A549 (cell line): Measurements from ENCODE around the gene LSM10. TPM values are rescaled to one million over a fixed set of nuclear protein-coding genes. Genes with fewer than 3 reads are reported as not detected.

ENCODE experiments used
- ATAC-seq, 2 experiments: fragments of 200-7000 bp in 1 of 2; fragments of >200 bp in 1 of 2; cut with Nextera tagmentation in 1 of 2; cut with Tn5 transposase in 1 of 2; 3 replicates each; pipeline versions ENCODE4 v1.8.0 to v1.9.1; 2018 to 2020; ENCODE audit warnings: mild to moderate bottlenecking in 1 of 2, moderate library complexity in 1 of 2
- CTCF ChIA-PET: fragments of 300-600 bp; sonication (Branson Sonifier 250); formaldehyde crosslinking; extraction: SDS; loops from one replicate; lab custom pipeline; 2021; ENCODE audit warnings: antibody characterized with exemption, inconsistent platforms; lab: Yijun Ruan, JAX
- POLR2A ChIA-PET: fragments of 350-600 bp; formaldehyde crosslinking; extraction: SDS; loops from one replicate; lab custom pipeline; 2021; ENCODE audit warnings: antibody characterized with exemption, inconsistent platforms; lab: Yijun Ruan, JAX
- DNase-seq, 2 experiments: peaks; one replicate each; pipeline versions ENCODE4 v3.0.0 to v3.0.0-alpha.2; 2011 to 2016; ENCODE audit warnings: low read depth in 1 of 2, low spot score in 1 of 2
- FAIRE-seq: peaks from 2 replicates; lab custom pipeline; 2011; peaks lifted over from hg19 to GRCh38; lab: Jason Lieb, UNC
- H3K27ac ChIP-seq, 2 experiments: fragments of >200 bp; sonication (Bioruptor Twin); formaldehyde crosslinking; 3 replicates each; pipeline ENCODE4 v1.5.1; 2016 to 2017
- H3K4me1 ChIP-seq: fragments of >200 bp; sonication (Bioruptor Twin); formaldehyde crosslinking; 3 replicates; pipeline ENCODE4 v1.6.1; 2016
- H3K4me2 ChIP-seq: fragments of >200 bp; sonication (Bioruptor Twin); formaldehyde crosslinking; 3 replicates; pipeline ENCODE4 v1.6.1; 2016
- H3K4me3 ChIP-seq: fragments of >200 bp; sonication (Bioruptor Twin); formaldehyde crosslinking; 3 replicates; pipeline ENCODE4 v1.5.1; 2016
- H3K9me3 ChIP-seq: fragments of >200 bp; sonication (Bioruptor Twin); formaldehyde crosslinking; 3 replicates; pipeline ENCODE4 v1.6.1; 2016
- BHLHE40 ChIP-seq: IDR thresholded peaks from 2 replicates; pipeline ENCODE4 v1.6.1; 2012; ENCODE audit warnings: low read depth, low read length, inconsistent platforms
- EHF ChIP-seq: fragments of 250-450 bp; sonication (Bioruptor Pico); IDR thresholded peaks from 2 replicates; pipeline ENCODE4 v1.5.0; 2020; ENCODE audit warnings: mild to moderate bottlenecking
- GATA3 ChIP-seq: IDR thresholded peaks from 2 replicates; pipeline ENCODE4 v1.6.1; 2012; ENCODE audit warnings: borderline replicate concordance
- HDAC2 ChIP-seq: fragments of 200-600 bp; sonication (generic); IDR thresholded peaks from 2 replicates; pipeline ENCODE4 v1.6.1; 2016
- HEYL ChIP-seq: fragments of 250-450 bp; sonication (Bioruptor Pico); IDR thresholded peaks from 2 replicates; pipeline ENCODE4 v1.8.0; 2021; ENCODE audit warnings: mild to moderate bottlenecking, moderate library complexity
- HOXB5 ChIP-seq: fragments of 250-450 bp; sonication (Bioruptor Pico); IDR thresholded peaks from 2 replicates; pipeline ENCODE4 v1.5.0; 2020; ENCODE audit warnings: mild to moderate bottlenecking, moderate library complexity
- KDM5A ChIP-seq: fragments of 200-600 bp; sonication (generic); IDR thresholded peaks from 2 replicates; pipeline ENCODE4 v1.6.1; 2016; ENCODE audit warnings: antibody characterized with exemption, mild to moderate bottlenecking
- MAFK ChIP-seq: fragments of 450-650 bp; IDR thresholded peaks from 2 replicates; pipeline ENCODE4 v1.6.1; 2014; ENCODE audit not compliant: partially characterized antibody
- NFE2L2 ChIP-seq: fragments of 150-350 bp; conservative IDR thresholded peaks from 2 replicates; pipeline ENCODE4 v1.6.1; 2014; ENCODE audit warnings: low read length
- NR3C1 ChIP-seq: fragments of >200 bp; sonication (Bioruptor Twin); formaldehyde crosslinking; IDR thresholded peaks from 3 replicates; pipeline ENCODE4 v1.6.1; 2017
- POLR2AphosphoS2 ChIP-seq: conservative IDR thresholded peaks from 2 replicates; pipeline ENCODE4 v1.6.1; 2012; ENCODE audit warnings: low read length, improper control_type of control experiment, inconsistent platforms
- RAD21 ChIP-seq, 2 experiments: fragments of >200 bp in 1 of 2; sonication (Bioruptor Twin) in 1 of 2; formaldehyde crosslinking in 1 of 2; IDR thresholded peaks in 1 of 2; conservative IDR thresholded peaks in 1 of 2; 2 replicates in 1 of 2; 3 replicates in 1 of 2; pipeline ENCODE4 v1.6.1; 2012 to 2018; ENCODE audit warnings: inconsistent platforms in 1 of 2
- SREBF2 ChIP-seq: fragments of 450-650 bp; IDR thresholded peaks from 2 replicates; pipeline ENCODE4 v1.6.1; 2014; ENCODE audit warnings: mild to moderate bottlenecking, moderate library complexity
- ZSCAN20 ChIP-seq: fragments of 250-450 bp; sonication (Bioruptor Pico); IDR thresholded peaks from 2 replicates; pipeline ENCODE4 v1.8.0; 2022; ENCODE audit warnings: mild to moderate bottlenecking, moderate library complexity
- WGBS: methylation state at CpG from one replicate; pipeline ENCODE4 v1.1.6; 2017; ENCODE audit errors: missing lambda C conversion rate; 5-methylcytosine and 5-hydroxymethylcytosine counted together
- polyA plus RNA-seq, 4 experiments: library from polyadenylated mRNA; depleted of rRNA in 3 of 4; stranded (reverse); fragments of >200 nt; fragmentation: RNase III in 1 of 4; extraction: RNeasy Plus Mini Kit Qiagen cat#74134 plus additional on column Dnase treatment in 1 of 4; gene quantifications; 2 replicates in 3 of 4; 3 replicates in 1 of 4; pipeline ENCODE4 v1.2.3, GENCODE V29; 2011 to 2017
- TF ChIP-seq, protein P1 (sequence below): fragments of 450-650 bp; IDR thresholded peaks from 2 replicates; pipeline ENCODE4 v1.6.1; 2014; ENCODE audit warnings: antibody characterized with exemption
- TF ChIP-seq, protein P2 (sequence below): IDR thresholded peaks from 2 replicates; pipeline ENCODE4 v1.6.1; 2012; ENCODE audit warnings: low read depth, borderline replicate concordance
- TF ChIP-seq, protein P3 (sequence below): fragments of 250-450 bp; sonication (Bioruptor Pico); IDR thresholded peaks from 2 replicates; pipeline ENCODE4 v1.5.0; 2021; ENCODE audit warnings: mild to moderate bottlenecking, moderate library complexity, borderline replicate concordance
- TF ChIP-seq, protein P4 (sequence below): fragments of 150-350 bp; IDR thresholded peaks from 2 replicates; pipeline ENCODE4 v1.6.1; 2014; ENCODE audit warnings: low read depth, mild to moderate bottlenecking, low read length

Gene LSM10
- polyA plus RNA-seq, 2 of the 4 experiments (the other 2 are of a cell fraction) = 40.7 to 44.3 TPM

DNA sequence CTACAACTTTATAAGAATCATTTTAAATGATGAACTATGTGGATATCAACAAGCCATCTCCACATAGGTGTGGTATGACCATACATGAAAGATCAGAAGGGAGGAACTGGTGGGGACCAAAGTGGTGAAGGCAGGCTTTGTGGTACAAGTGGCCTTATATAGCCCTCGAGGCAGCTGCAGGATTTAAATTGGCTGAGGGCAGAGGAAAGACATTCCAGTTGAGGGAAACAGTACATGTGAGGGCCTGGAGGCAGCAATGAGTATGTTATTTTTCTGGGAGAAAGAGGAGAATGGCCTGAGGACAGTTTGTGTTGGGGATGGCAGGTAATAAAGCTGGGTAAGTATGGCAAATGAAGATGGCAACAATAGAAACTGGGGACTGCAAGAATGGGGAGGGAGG is 35.4 kb upstream of the LSM10 start (continued):
- TF ChIP-seq, protein P1, sequence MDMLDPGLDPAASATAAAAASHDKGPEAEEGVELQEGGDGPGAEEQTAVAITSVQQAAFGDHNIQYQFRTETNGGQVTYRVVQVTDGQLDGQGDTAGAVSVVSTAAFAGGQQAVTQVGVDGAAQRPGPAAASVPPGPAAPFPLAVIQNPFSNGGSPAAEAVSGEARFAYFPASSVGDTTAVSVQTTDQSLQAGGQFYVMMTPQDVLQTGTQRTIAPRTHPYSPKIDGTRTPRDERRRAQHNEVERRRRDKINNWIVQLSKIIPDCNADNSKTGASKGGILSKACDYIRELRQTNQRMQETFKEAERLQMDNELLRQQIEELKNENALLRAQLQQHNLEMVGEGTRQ = no peak

DNA sequence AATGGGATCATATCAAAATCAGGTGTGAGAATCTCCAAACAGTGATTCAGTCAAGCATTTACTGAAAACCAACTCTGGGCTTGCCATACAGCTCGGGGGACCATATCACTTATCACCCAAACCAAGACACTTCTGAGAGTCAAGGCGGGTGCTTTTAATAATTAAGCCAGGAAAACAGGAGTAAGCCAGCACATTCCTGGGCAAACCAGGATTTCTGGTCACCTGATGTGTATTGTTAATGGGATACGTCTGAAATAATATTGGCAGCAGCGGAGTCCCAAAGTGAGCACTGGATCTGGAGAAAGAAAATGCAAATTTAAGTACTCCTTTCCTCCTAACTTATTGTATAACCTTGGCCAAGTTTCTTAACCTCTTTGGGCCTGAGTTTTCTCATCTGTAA is 34.9 kb upstream of the LSM10 start:
- H3K27ac ChIP-seq = no peak overlapping the region
- no peak for FAIRE-seq
- TF ChIP-seq RAD21 (conservative IDR thresholded peaks at IDR 0.05 in 1 of 2, IDR thresholded peaks at IDR 0.05 in 1 of 2) (no peak), GATA3 (no peak), HOXB5 (no peak), SREBF2 (no peak), EHF (no peak), HEYL (CRISPR knock-in tag) (no peak), HDAC2 (no peak)
- TF ChIP-seq, protein P2, sequence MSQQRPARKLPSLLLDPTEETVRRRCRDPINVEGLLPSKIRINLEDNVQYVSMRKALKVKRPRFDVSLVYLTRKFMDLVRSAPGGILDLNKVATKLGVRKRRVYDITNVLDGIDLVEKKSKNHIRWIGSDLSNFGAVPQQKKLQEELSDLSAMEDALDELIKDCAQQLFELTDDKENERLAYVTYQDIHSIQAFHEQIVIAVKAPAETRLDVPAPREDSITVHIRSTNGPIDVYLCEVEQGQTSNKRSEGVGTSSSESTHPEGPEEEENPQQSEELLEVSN = no peak
- TF ChIP-seq, protein P3, sequence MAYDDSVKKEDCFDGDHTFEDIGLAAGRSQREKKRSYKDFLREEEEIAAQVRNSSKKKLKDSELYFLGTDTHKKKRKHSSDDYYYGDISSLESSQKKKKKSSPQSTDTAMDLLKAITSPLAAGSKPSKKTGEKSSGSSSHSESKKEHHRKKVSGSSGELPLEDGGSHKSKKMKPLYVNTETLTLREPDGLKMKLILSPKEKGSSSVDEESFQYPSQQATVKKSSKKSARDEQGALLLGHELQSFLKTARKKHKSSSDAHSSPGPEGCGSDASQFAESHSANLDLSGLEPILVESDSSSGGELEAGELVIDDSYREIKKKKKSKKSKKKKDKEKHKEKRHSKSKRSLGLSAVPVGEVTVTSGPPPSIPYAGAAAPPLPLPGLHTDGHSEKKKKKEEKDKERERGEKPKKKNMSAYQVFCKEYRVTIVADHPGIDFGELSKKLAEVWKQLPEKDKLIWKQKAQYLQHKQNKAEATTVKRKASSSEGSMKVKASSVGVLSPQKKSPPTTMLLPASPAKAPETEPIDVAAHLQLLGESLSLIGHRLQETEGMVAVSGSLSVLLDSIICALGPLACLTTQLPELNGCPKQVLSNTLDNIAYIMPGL (CRISPR knock-in tag) = no peak
- TF ChIP-seq, protein P4, sequence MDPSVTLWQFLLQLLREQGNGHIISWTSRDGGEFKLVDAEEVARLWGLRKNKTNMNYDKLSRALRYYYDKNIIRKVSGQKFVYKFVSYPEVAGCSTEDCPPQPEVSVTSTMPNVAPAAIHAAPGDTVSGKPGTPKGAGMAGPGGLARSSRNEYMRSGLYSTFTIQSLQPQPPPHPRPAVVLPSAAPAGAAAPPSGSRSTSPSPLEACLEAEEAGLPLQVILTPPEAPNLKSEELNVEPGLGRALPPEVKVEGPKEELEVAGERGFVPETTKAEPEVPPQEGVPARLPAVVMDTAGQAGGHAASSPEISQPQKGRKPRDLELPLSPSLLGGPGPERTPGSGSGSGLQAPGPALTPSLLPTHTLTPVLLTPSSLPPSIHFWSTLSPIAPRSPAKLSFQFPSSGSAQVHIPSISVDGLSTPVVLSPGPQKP = no peak
- DNase-seq = no peak
- 0 out of 3 replicates have a peak, but pooled peaks cover 6% of the 10 kb centered on the region for H3K4me1 ChIP-seq
- ChIA-PET CTCF (interaction anchor here (1.4 kb wide), 1 partner anchor 90 kb away, joined by 4 read pairs; no protein-coding TSS in a partner anchor), POLR2A (no interaction called here)
- no peak overlapping the region for H3K4me2 ChIP-seq
- H3K9me3 ChIP-seq = no peaks in the 10 kb centered on the region
- no peak overlapping the region for H3K4me3 ChIP-seq
- WGBS = 57% methylated on average over 4 of the region's 4 CpGs
- no peak for ATAC-seq

DNA sequence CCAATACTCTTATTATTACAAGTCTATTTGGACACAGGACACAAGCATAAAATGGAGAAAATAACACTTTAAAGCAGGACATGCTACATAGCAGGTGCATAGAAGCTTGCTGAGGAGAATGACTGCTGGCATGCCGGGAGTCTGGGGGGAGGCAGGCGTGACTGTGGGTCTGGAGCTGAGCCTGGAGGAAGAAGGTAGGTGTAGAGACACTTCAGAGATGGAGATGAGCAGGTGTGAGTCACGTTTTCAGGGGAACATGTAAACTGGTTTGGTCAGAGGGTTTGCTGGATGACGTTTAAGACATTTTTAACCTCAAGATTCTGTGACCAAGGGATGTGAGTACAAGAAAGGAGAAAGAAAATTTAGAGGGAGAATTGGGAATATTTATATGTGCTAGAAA is 28.1 kb upstream of the LSM10 start:
- H3K4me2 ChIP-seq = no peak overlapping the region
- no peak for ATAC-seq
- CTCF ChIA-PET = interaction anchor here (1.1 to 5.8 kb wide), 3 partner anchors 8 to 126 kb away, joined by 4 to 53 read pairs (median 5); no protein-coding TSS in a partner anchor
- no peak overlapping the region for H3K27ac ChIP-seq
- FAIRE-seq = no peak
- WGBS = 49% methylated on average over 4 of the region's 4 CpGs
- DNase-seq = no peak
- 0 out of 3 replicates have a peak, but pooled peaks cover 2% of the 10 kb centered on the region for H3K4me1 ChIP-seq
- TF ChIP-seq BHLHE40 (no peak), NFE2L2 (no peak), ZSCAN20 (CRISPR knock-in tag) (no peak), HDAC2 (no peak), KDM5A (no peak)
- TF ChIP-seq, protein P4 = no peak
- H3K9me3 ChIP-seq = no peaks in the 10 kb centered on the region
- POLR2A ChIA-PET = no interaction called here
- no peak overlapping the region for H3K4me3 ChIP-seq

DNA sequence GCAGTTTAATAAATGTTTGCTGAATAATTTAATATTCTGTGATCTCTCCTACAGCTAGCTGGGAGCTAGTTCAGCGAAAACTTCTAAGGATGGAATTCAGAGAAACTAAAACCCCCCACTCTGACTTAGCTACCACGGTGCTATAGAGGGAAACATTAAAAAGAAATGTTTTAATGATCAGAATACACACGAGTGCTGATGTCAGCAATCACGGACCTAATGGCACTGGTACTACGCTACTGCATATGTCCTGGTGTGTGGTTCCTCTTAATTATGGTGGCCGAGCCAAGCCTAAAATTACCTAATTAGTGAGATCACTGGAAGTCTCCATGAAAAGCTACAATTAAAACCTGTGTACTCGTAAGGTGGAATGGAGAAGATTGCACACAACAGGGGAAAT is 23.9 kb upstream of the LSM10 start:
- TF ChIP-seq POLR2AphosphoS2 (no peak), MAFK (peak; percentile 42), NR3C1 (no peak)
- Histone ChIP-seq H3K4me3 (no peak overlapping the region), H3K4me2 (no peak overlapping the region), H3K4me1 (peaks cover 7% of the 10 kb centered on the region; the same call in 2 of the 3 replicates), H3K27ac (peak overlapping the region in 1 of 2 experiments; percentile 75; a peak in 2 of 6 replicates), H3K9me3 (no peaks in the 10 kb centered on the region)
- CTCF ChIA-PET = interaction anchor here (0.7 to 5.8 kb wide), 17 partner anchors 28 to 326 kb away, joined by 3 to 53 read pairs (median 3); partner anchors contain the start of genes SH3D21 and TRAPPC3
- no peak for FAIRE-seq
- WGBS = 68% methylated on average over 7 of the region's 7 CpGs
- no peak for ATAC-seq
- POLR2A ChIA-PET = no interaction called here
- no peak for DNase-seq
